Measurements from ENCODE around the gene KIAA1328. TPM values are rescaled to one million over a fixed set of nuclear protein-coding genes. Genes with fewer than 3 reads are reported as not detected.

Gene KIAA1328
- polyA plus RNA-seq, 2 of the 4 experiments (the other 2 are of a cell fraction), result 1.7 to 3.9 TPM

GRCh38 chr18:37249171-37249886 lies 420.4 kb downstream of the KIAA1328 start:
- ChIA-PET CTCF (no interaction called here), POLR2A (no interaction called here)
- Histone ChIP-seq H3K9me3 (no peaks in the 10 kb centered on the region), H3K4me3 (no peak overlapping the region), H3K4me2 (no peak overlapping the region), H3K27ac (no peak overlapping the region), H3K4me1 (no peaks in the 10 kb centered on the region)
- 48% methylated on average over 8 of the region's 11 CpGs for WGBS (ENCODE audit: missing lambda C conversion rate)
- no peak for DNase-seq (ENCODE audit: low read depth in 1 of 2, low spot score in 1 of 2)
- TF ChIP-seq HDAC2 (IDR thresholded peaks at IDR 0.05), result no peak
- TF ChIP-seq POLR2AphosphoS2 (conservative IDR thresholded peaks at IDR 0.05; ENCODE audit: low read length), result no peak
- ATAC-seq, result no peak
- no peak for FAIRE-seq

- no peak overlapping the region for H3K27ac ChIP-seq
- H3K9me3 ChIP-seq, result no peaks in the 10 kb centered on the region
- ATAC-seq, result no peak
- ChIA-PET POLR2A (no interaction called here), CTCF (no interaction called here)
- no peaks in the 10 kb centered on the region for H3K4me1 ChIP-seq
- no peak for FAIRE-seq
- H3K4me2 ChIP-seq, result no peak overlapping the region
- no peak overlapping the region for H3K4me3 ChIP-seq
- 72% methylated on average over 5 of the region's 6 CpGs for WGBS (ENCODE audit: missing lambda C conversion rate)
- TF ChIP-seq ZFP36 (IDR thresholded peaks at IDR 0.05; ENCODE audit: borderline replicate concordance, partially characterized antibody) (no peak), FOSL2 (IDR thresholded peaks at IDR 0.05) (no peak), FOSL2 (CRISPR knock-in tag; IDR thresholded peaks at IDR 0.05) (no peak), HEYL (CRISPR knock-in tag; IDR thresholded peaks at IDR 0.05) (no peak), TFCP2L1 (CRISPR knock-in tag; IDR thresholded peaks at IDR 0.05) (no peak), RAD21 (conservative IDR thresholded peaks at IDR 0.05 in 1 of 2, IDR thresholded peaks at IDR 0.05 in 1 of 2) (no peak), POLR2AphosphoS2 (conservative IDR thresholded peaks at IDR 0.05; ENCODE audit: low read length) (no peak), HMGXB4 (CRISPR knock-in tag; IDR thresholded peaks at IDR 0.05; ENCODE audit: borderline replicate concordance) (no peak), SREBF2 (IDR thresholded peaks at IDR 0.05) (no peak), CHD2 (IDR thresholded peaks at IDR 0.05; ENCODE audit: low read length, partially characterized antibody) (no peak), RARB (CRISPR knock-in tag; IDR thresholded peaks at IDR 0.05) (no peak), JUN (IDR thresholded peaks at IDR 0.05) (no peak), FOSB (CRISPR knock-in tag; IDR thresholded peaks at IDR 0.05) (no peak), SMC3 (IDR thresholded peaks at IDR 0.05) (no peak)
- no peak for DNase-seq (ENCODE audit: low read depth in 1 of 2, low spot score in 1 of 2)
Observed at GRCh38 chr18:37249895-37250618, 421.1 kb downstream of the KIAA1328 start.

GRCh38 chr18:37251679-37252078 lies 422.8 kb downstream of the KIAA1328 start:
- ATAC-seq (no peak), DNase-seq (ENCODE audit: low read depth in 1 of 2, low spot score in 1 of 2) (peak in 1 of 2 experiments; percentile 14), FAIRE-seq (no peak)
- Histone ChIP-seq H3K4me3 (no peak overlapping the region), H3K9me3 (no peaks in the 10 kb centered on the region), H3K27ac (no peak overlapping the region), H3K4me2 (no peak overlapping the region), H3K4me1 (no peaks in the 10 kb centered on the region)
- 56% methylated on average over 3 of the region's 3 CpGs for WGBS (ENCODE audit: missing lambda C conversion rate)
- CTCF ChIA-PET, result no interaction called here
- no peak for TF ChIP-seq POLR2A (IDR thresholded peaks at IDR 0.05; ENCODE audit: low read length)
- TF ChIP-seq BHLHE40 (IDR thresholded peaks at IDR 0.05; ENCODE audit: low read depth, low read length), result no peak
- TF ChIP-seq MAFK (IDR thresholded peaks at IDR 0.05; ENCODE audit: partially characterized antibody), result no peak
- TF ChIP-seq E2F6 (IDR thresholded peaks at IDR 0.05; ENCODE audit: borderline replicate concordance, low read depth), result no peak
- no peak for TF ChIP-seq NFE2L2 (conservative IDR thresholded peaks at IDR 0.05; ENCODE audit: low read length)
- no peak for TF ChIP-seq MYC (IDR thresholded peaks at IDR 0.05; ENCODE audit: borderline replicate concordance, low read length)
- no peak for TF ChIP-seq REST (IDR thresholded peaks at IDR 0.05)
- no peak for TF ChIP-seq TP53 (CRISPR knock-in tag; IDR thresholded peaks at IDR 0.05)
- no peak for TF ChIP-seq HOXB13 (CRISPR knock-in tag; IDR thresholded peaks at IDR 0.05; ENCODE audit: low read depth)
- no peak for TF ChIP-seq MAZ (IDR thresholded peaks at IDR 0.05; ENCODE audit: borderline replicate concordance, low read depth, low read length)
- TF ChIP-seq ZNF302 (CRISPR knock-in tag; IDR thresholded peaks at IDR 0.05), result no peak
- POLR2A ChIA-PET, result no interaction called here
